Measurements from ENCODE around the gene FIGN. TPM values are rescaled to one million over a fixed set of nuclear protein-coding genes. Genes with fewer than 3 reads are reported as not detected.

Gene FIGN
- total and polyA plus RNA-seq, 2 donors (not counting 3 experiments of a cell fraction or from before 2014, with no cell fraction given) = 1.8 to 8.1 TPM

- dilution Hi-C loops (cut with MboI; ENCODE audit: extremely low pct_ligation_motif_present, low sequenced_read_pairs) (no loop called here), intact Hi-C loops (cut with micrococcal nuclease) (no loop called here)
- Histone ChIP-seq H2AFZ (ENCODE audit: low read depth, low read length) (no peak overlapping the region), H3K9ac (replicated peaks; ENCODE audit: extremely low read depth, insufficient read depth, low read length) (no peak overlapping the region), H3K9me3 (replicated peaks; ENCODE audit: control insufficient read depth, insufficient read depth, low read length) (no peaks in the 10 kb centered on the region), H4K20me1 (replicated peaks; ENCODE audit: control insufficient read depth, extremely low read depth, insufficient read depth, low read length) (no peaks in the 10 kb centered on the region), H3K9me1 (replicated peaks; ENCODE audit: control insufficient read depth, extremely low read depth, insufficient read depth, low read length) (no peaks in the 10 kb centered on the region), H3K79me2 (ENCODE audit: control insufficient read depth, insufficient read depth, low read length) (no peaks in the 10 kb centered on the region), H3K4me3 (replicated peaks in 1 of 3; ENCODE audit: insufficient read depth in 1 of 3, low read depth in 1 of 3, low read length in 3 of 3) (no peak overlapping the region), H3K36me3 (ENCODE audit: control insufficient read depth in 2 of 2, extremely low read depth in 1 of 2, insufficient read depth in 2 of 2, low read length in 2 of 2) (no peaks in the 10 kb centered on the region), H3K27ac (ENCODE audit: insufficient read depth, low read depth, low read length) (no peak overlapping the region), H3K4me2 (ENCODE audit: insufficient read depth, low read length) (no peak overlapping the region), H3K4me1 (ENCODE audit: control insufficient read depth, extremely low read depth, insufficient read depth, low read length) (no peaks in the 10 kb centered on the region), H3K27me3 (ENCODE audit: control insufficient read depth in 2 of 2, insufficient read depth in 2 of 2, low read length in 2 of 2) (no peaks in the 10 kb centered on the region)
- no TSS peak for BruUV-seq (replicated peaks)
- DNase-seq (ENCODE audit: low read depth, low spot score) (no peak), FAIRE-seq (no peak)
- ChIA-PET POLR2A (no interaction called here), CTCF (interaction anchor here (1.6 kb wide), 1 partner anchor 293 kb away, joined by 3 read pairs; no protein-coding TSS in a partner anchor)
- TF ChIP-seq POLR2A (IDR thresholded peaks at IDR 0.05; ENCODE audit: low read depth, low read length) (no peak), MYC (IDR thresholded peaks at IDR 0.05; ENCODE audit: low read depth, low read length) (no peak), POLR2AphosphoS5 (IDR thresholded peaks at IDR 0.05; ENCODE audit: insufficient read depth, low read depth, low read length) (no peak), GATA2 (IDR thresholded peaks at IDR 0.05; ENCODE audit: insufficient read depth, insufficient read length, low read depth, low read length) (no peak), JUN (IDR thresholded peaks at IDR 0.05; ENCODE audit: borderline replicate concordance, insufficient read depth, insufficient read length, low read depth) (no peak), MAX (IDR thresholded peaks at IDR 0.05; ENCODE audit: insufficient read depth, insufficient read length) (no peak), CTCF (IDR thresholded peaks at IDR 0.05; ENCODE audit: extremely low read depth in 1 of 2, insufficient read depth in 1 of 2, low read depth in 1 of 2, low read length in 2 of 2) (no peak), FOS (IDR thresholded peaks at IDR 0.05; ENCODE audit: borderline replicate concordance, insufficient read depth, low read length) (no peak), EZH2 (IDR thresholded peaks at IDR 0.05; ENCODE audit: borderline replicate concordance, low read depth, low read length, severe bottlenecking) (no peak)
These were observed 28.8 kb upstream of the FIGN start for GRCh38 chr2:163764566-163764965.
